Mucosa of descending colon (tissue), 3 donors: ENCODE results near the gene PYM1. TPM values are rescaled to one million over a fixed set of nuclear protein-coding genes. Genes with fewer than 3 reads are reported as not detected.

Experiments used
- ATAC-seq: fragments of 200-7000 bp; cut with Tn5 transposase; one replicate; pipeline ENCODE4 v1.9.1; 2020; ENCODE audit warnings: mild to moderate bottlenecking, moderate library complexity
- DNase-seq, 3 donors: peaks; one replicate each; pipeline ENCODE4 v3.0.0-alpha.2; 2020
- H3K36me3 ChIP-seq: fragments of 200-600 bp; one replicate; pipeline ENCODE4 v1.8.0; 2021; ENCODE audit warnings: low read depth, mild to moderate bottlenecking
- H3K4me1 ChIP-seq: fragments of 200-600 bp; one replicate; pipeline ENCODE4 v1.8.0; 2021; ENCODE audit warnings: low read depth, mild to moderate bottlenecking
- H3K4me3 ChIP-seq: fragments of 200-600 bp; one replicate; pipeline ENCODE4 v1.8.0; 2021; ENCODE audit warnings: mild to moderate bottlenecking
- H3K9me3 ChIP-seq: fragments of 200-600 bp; one replicate; pipeline ENCODE4 v1.8.0; 2021; ENCODE audit warnings: mild to moderate bottlenecking
- CTCF ChIP-seq: fragments of 200-600 bp; IDR thresholded peaks from one replicate; pipeline ENCODE4 v1.8.0; 2022; ENCODE audit warnings: antibody characterized with exemption, mild to moderate bottlenecking
- intact Hi-C, 2 donors: fragments of 100-400 bp; cut with DNase I in 1 of 2; cut with micrococcal nuclease in 1 of 2; formaldehyde crosslinking; loops; one replicate each; pipeline versions ENCODE4 v1.11.0 to v1.11.1; 2022; cut with DNase I, micrococcal nuclease
- total RNA-seq, 3 donors: library from RNA; stranded (reverse); fragmentation: NEBNext Ultra II Directional in 2 of 3; extraction: Animal tissue kit (Norgen Biotek cat#: 25700) in 2 of 3; gene quantifications; one replicate each; pipeline versions ENCODE4 v1.2.1 to v1.2.4, GENCODE V29; 2021 to 2023
- donor health status: DM: no; HTN: no; CAD: no; lungs with moderate emphysema.
- donor health status: DM: no; HTN: no; CAD: no.
- donor health status: DM: no; HTN: yes; CAD: no.

PYM1 gene
- total RNA-seq, 3 donors from 2014 or later = 29.7 to 48.8 (median 45.7) TPM

- TF ChIP-seq CTCF = no peak
- H3K36me3 ChIP-seq = peaks cover 7% of the 10 kb centered on the region
Measured at GRCh38 chr12:55972042-55972441, 44.3 kb upstream of the PYM1 start.

GRCh38 chr12:55970775-55971174 lies 43.1 kb upstream of the PYM1 start:
- Histone ChIP-seq H3K9me3 (no peaks in the 10 kb centered on the region), H3K4me1 (peaks cover 21% of the 10 kb centered on the region), H3K4me3 (no peak overlapping the region), H3K36me3 (peaks cover 7% of the 10 kb centered on the region)
- no peak for ATAC-seq
- TF ChIP-seq CTCF = no peak
- no peak for DNase-seq
- intact Hi-C loops = no loop called here

More at GRCh38 chr12:55972042-55972441, 44.3 kb upstream of the PYM1 start:
- DNase-seq (no peak), ATAC-seq (no peak)
- Histone ChIP-seq H3K4me3 (no peak overlapping the region), H3K4me1 (peaks cover 29% of the 10 kb centered on the region), H3K9me3 (no peaks in the 10 kb centered on the region)
- intact Hi-C loops = no loop called here

- H3K9me3 ChIP-seq = no peaks in the 10 kb centered on the region
- peaks cover 7% of the 10 kb centered on the region for H3K36me3 ChIP-seq
- no peak for TF ChIP-seq CTCF
- intact Hi-C loops = no loop called here
- DNase-seq = no peak
- no peak for ATAC-seq
- peaks cover 9% of the 10 kb centered on the region for H3K4me1 ChIP-seq
- no peak overlapping the region for H3K4me3 ChIP-seq
Measured at GRCh38 chr12:55969356-55969755, 41.7 kb upstream of the PYM1 start.

GRCh38 chr12:55966408-55967281 lies 39.0 kb upstream of the PYM1 start, which contains the start of gene CDK2:
CDK2 (plus strand) TSS chr12:55966830; CDS start chr12:55967009, 179 bp downstream.
- Histone ChIP-seq H3K36me3 (no peaks in the 10 kb centered on the region), H3K9me3 (no peaks in the 10 kb centered on the region), H3K4me1 (peaks cover 5% of the 10 kb centered on the region), H3K4me3 (peak within 1 kb of the TSS; percentile 45)
- intact Hi-C loops = no loop called here
- DNase-seq = peak; percentile 95 to 98 (median 97)
- peak; percentile 99 for ATAC-seq
- TF ChIP-seq CTCF = no peak

- ATAC-seq (peak; percentile 24), DNase-seq (no peak)
- Histone ChIP-seq H3K36me3 (no peaks in the 10 kb centered on the region), H3K4me3 (peak within 1 kb of the TSS; percentile 45), H3K4me1 (peaks cover 5% of the 10 kb centered on the region), H3K9me3 (no peaks in the 10 kb centered on the region)
- intact Hi-C loops = no loop called here
- no peak for TF ChIP-seq CTCF
Measured at GRCh38 chr12:55965941-55966407, 38.3 kb upstream of the PYM1 start, which contains the start of gene PMEL. PMEL (minus strand) TSS chr12:55966042; CDS start chr12:55966011, 31 bp downstream.
